ENCODE measurements around the gene COPZ1.

DNA sequence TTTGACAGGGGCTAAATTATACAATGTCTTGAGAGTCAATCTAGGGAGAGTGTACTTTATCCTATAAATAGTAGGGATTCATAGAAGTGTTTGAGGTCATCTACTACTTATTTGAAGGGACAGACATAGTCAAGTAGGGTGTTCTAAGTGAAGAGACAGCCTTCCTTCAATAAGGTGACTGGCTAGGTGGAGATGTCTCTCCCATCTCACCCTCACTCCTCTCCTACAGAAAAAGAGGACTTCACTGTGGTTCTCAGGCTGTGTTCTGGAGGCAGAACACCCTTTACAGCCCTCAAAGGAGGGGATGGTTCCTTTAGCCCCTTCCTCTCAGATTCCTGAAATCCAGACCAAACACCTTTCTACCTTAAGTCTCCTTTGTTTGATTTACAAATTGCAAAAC lies 21.3 kb upstream of the COPZ1 start:
- no peak for TF ChIP-seq ARNTL (CRISPR knock-in tag; IDR thresholded peaks at IDR 0.05; ENCODE audit: borderline replicate concordance, low read depth)
- TF ChIP-seq ZNF565 (CRISPR knock-in tag; conservative IDR thresholded peaks at IDR 0.05; ENCODE audit: low read depth), result no peak
- TF ChIP-seq, protein P1, sequence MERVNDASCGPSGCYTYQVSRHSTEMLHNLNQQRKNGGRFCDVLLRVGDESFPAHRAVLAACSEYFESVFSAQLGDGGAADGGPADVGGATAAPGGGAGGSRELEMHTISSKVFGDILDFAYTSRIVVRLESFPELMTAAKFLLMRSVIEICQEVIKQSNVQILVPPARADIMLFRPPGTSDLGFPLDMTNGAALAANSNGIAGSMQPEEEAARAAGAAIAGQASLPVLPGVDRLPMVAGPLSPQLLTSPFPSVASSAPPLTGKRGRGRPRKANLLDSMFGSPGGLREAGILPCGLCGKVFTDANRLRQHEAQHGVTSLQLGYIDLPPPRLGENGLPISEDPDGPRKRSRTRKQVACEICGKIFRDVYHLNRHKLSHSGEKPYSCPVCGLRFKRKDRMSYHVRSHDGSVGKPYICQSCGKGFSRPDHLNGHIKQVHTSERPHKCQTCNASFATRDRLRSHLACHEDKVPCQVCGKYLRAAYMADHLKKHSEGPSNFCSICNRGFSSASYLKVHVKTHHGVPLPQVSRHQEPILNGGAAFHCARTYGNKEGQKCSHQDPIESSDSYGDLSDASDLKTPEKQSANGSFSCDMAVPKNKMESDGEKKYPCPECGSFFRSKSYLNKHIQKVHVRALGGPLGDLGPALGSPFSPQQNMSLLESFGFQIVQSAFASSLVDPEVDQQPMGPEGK (CRISPR knock-in tag; IDR thresholded peaks at IDR 0.05; ENCODE audit: borderline replicate concordance), result no peak
- no peak for TF ChIP-seq ZNF8 (CRISPR knock-in tag; IDR thresholded peaks at IDR 0.05)
- TF ChIP-seq ZFP3 (CRISPR knock-in tag; IDR thresholded peaks at IDR 0.05), result no peak
- no peak for TF ChIP-seq GLIS3 (CRISPR knock-in tag; IDR thresholded peaks at IDR 0.05)
- TF ChIP-seq, protein P2, sequence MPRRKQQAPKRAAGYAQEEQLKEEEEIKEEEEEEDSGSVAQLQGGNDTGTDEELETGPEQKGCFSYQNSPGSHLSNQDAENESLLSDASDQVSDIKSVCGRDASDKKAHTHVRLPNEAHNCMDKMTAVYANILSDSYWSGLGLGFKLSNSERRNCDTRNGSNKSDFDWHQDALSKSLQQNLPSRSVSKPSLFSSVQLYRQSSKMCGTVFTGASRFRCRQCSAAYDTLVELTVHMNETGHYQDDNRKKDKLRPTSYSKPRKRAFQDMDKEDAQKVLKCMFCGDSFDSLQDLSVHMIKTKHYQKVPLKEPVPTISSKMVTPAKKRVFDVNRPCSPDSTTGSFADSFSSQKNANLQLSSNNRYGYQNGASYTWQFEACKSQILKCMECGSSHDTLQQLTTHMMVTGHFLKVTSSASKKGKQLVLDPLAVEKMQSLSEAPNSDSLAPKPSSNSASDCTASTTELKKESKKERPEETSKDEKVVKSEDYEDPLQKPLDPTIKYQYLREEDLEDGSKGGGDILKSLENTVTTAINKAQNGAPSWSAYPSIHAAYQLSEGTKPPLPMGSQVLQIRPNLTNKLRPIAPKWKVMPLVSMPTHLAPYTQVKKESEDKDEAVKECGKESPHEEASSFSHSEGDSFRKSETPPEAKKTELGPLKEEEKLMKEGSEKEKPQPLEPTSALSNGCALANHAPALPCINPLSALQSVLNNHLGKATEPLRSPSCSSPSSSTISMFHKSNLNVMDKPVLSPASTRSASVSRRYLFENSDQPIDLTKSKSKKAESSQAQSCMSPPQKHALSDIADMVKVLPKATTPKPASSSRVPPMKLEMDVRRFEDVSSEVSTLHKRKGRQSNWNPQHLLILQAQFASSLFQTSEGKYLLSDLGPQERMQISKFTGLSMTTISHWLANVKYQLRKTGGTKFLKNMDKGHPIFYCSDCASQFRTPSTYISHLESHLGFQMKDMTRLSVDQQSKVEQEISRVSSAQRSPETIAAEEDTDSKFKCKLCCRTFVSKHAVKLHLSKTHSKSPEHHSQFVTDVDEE (CRISPR knock-in tag; IDR thresholded peaks at IDR 0.05), result no peak
- TF ChIP-seq, protein P3, sequence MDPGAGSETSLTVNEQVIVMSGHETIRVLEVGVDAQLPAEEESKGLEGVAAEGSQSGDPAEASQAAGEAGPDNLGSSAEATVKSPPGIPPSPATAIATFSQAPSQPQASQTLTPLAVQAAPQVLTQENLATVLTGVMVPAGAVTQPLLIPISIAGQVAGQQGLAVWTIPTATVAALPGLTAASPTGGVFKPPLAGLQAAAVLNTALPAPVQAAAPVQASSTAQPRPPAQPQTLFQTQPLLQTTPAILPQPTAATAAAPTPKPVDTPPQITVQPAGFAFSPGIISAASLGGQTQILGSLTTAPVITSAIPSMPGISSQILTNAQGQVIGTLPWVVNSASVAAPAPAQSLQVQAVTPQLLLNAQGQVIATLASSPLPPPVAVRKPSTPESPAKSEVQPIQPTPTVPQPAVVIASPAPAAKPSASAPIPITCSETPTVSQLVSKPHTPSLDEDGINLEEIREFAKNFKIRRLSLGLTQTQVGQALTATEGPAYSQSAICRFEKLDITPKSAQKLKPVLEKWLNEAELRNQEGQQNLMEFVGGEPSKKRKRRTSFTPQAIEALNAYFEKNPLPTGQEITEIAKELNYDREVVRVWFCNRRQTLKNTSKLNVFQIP (CRISPR knock-in tag; IDR thresholded peaks at IDR 0.05; ENCODE audit: borderline replicate concordance, low read depth), result no peak
- TF ChIP-seq TOX (CRISPR knock-in tag; IDR thresholded peaks at IDR 0.05; ENCODE audit: borderline replicate concordance), result no peak
- TF ChIP-seq, protein P4, sequence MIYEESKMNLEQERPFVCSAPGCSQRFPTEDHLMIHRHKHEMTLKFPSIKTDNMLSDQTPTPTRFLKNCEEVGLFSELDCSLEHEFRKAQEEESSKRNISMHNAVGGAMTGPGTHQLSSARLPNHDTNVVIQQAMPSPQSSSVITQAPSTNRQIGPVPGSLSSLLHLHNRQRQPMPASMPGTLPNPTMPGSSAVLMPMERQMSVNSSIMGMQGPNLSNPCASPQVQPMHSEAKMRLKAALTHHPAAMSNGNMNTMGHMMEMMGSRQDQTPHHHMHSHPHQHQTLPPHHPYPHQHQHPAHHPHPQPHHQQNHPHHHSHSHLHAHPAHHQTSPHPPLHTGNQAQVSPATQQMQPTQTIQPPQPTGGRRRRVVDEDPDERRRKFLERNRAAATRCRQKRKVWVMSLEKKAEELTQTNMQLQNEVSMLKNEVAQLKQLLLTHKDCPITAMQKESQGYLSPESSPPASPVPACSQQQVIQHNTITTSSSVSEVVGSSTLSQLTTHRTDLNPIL (CRISPR knock-in tag; IDR thresholded peaks at IDR 0.05; ENCODE audit: low read depth), result no peak

All from SK-N-SH treated with all-trans-retinoic acid at 6 μM for 48 hours (cell line).